Mesothelial cell of epicardium (in vitro differentiated cells): ENCODE results near the gene CD70. TPM values are rescaled to one million over a fixed set of nuclear protein-coding genes. Genes with fewer than 3 reads are reported as not detected.
"Not testable (repeated sequence)": the region's sequence is repeated elsewhere in the genome, so short reads cannot be mapped to it uniquely, and the experiment has no call there.

ENCODE experiments used
- DNase-seq, 2 experiments: peaks; one replicate each; pipeline ENCODE4 v3.0.0; 2021; ENCODE audit warnings: low spot score in 2 of 2; ENCODE audit not compliant: unreplicated experiment in 2 of 2
- H3K27ac Mint-ChIP-seq: 2 replicates; pipeline ENCODE4 v1.8.0; 2021; ENCODE audit warnings: mixed read lengths
- H3K27me3 Mint-ChIP-seq: 2 replicates; pipeline ENCODE4 v1.8.0; 2021; ENCODE audit warnings: low read depth, mixed read lengths
- H3K36me3 Mint-ChIP-seq: 2 replicates; pipeline ENCODE4 v1.8.0; 2021; ENCODE audit warnings: mixed read lengths
- H3K4me1 Mint-ChIP-seq: 2 replicates; pipeline ENCODE4 v1.8.0; 2021; ENCODE audit warnings: mixed read lengths
- H3K4me3 Mint-ChIP-seq: 2 replicates; pipeline ENCODE4 v1.8.0; 2021; ENCODE audit warnings: mild to moderate bottlenecking, moderate library complexity, mixed read lengths
- H3K9me3 Mint-ChIP-seq: 2 replicates; pipeline ENCODE4 v1.8.0; 2021; ENCODE audit warnings: mixed read lengths
- CTCF ChIP-seq: fragments of 200-600 bp; sonication (generic); IDR thresholded peaks from one replicate; pipeline ENCODE4 v1.5.0; 2021; ENCODE audit warnings: antibody characterized with exemption; ENCODE audit not compliant: unreplicated experiment
- total RNA-seq: library from RNA; stranded (reverse); gene quantifications from 3 replicates; pipeline ENCODE4 v1.2.1, GENCODE V29; 2021

The CD70 gene
- total RNA-seq, 1 donor from 2014 or later = not detected

- TF ChIP-seq CTCF = no peak
- Mint-ChIP-seq H3K36me3 (no peaks in the 10 kb centered on the region), H3K4me1 (no peaks in the 10 kb centered on the region)
Measured at GRCh38 chr19:6604906-6605305, 14.0 kb upstream of the CD70 start.

GRCh38 chr19:6602729-6603114 lies 11.8 kb upstream of the CD70 start:
- no peak for DNase-seq
- peaks cover 4% of the 10 kb centered on the region for H3K4me1 Mint-ChIP-seq
- H3K9me3 Mint-ChIP-seq = peaks cover 25% of the 10 kb centered on the region
- H3K4me3 Mint-ChIP-seq = no peak overlapping the region
- no peaks in the 10 kb centered on the region for H3K36me3 Mint-ChIP-seq
- peaks cover 8% of the 10 kb centered on the region for H3K27me3 Mint-ChIP-seq
- no peak for TF ChIP-seq CTCF
- H3K27ac Mint-ChIP-seq = no peak overlapping the region

More at GRCh38 chr19:6604906-6605305, 14.0 kb upstream of the CD70 start:
- H3K27me3 Mint-ChIP-seq = peaks cover 5% of the 10 kb centered on the region
- H3K27ac Mint-ChIP-seq = no peak overlapping the region
- H3K9me3 Mint-ChIP-seq = peaks cover 18% of the 10 kb centered on the region
- no peak for DNase-seq
- no peak overlapping the region for H3K4me3 Mint-ChIP-seq

GRCh38 chr19:6601537-6602052 lies 10.6 kb upstream of the CD70 start:
- DNase-seq, H3K27me3 Mint-ChIP-seq, H3K4me3 Mint-ChIP-seq, H3K4me1 Mint-ChIP-seq, H3K36me3 Mint-ChIP-seq, H3K27ac Mint-ChIP-seq: not testable (repeated sequence)
- H3K9me3 Mint-ChIP-seq = peaks cover 29% of the 10 kb centered on the region

GRCh38 chr19:6600951-6601536 lies 10.1 kb upstream of the CD70 start:
- not testable (repeated sequence) for H3K4me1 Mint-ChIP-seq, H3K27ac Mint-ChIP-seq, H3K36me3 Mint-ChIP-seq, H3K4me3 Mint-ChIP-seq, DNase-seq, H3K27me3 Mint-ChIP-seq
- H3K9me3 Mint-ChIP-seq = peaks cover 29% of the 10 kb centered on the region

GRCh38 chr19:6599866-6600454 lies 9.0 kb upstream of the CD70 start:
- no peaks in the 10 kb centered on the region for H3K36me3 Mint-ChIP-seq
- DNase-seq = no peak
- H3K4me1 Mint-ChIP-seq = peaks cover 4% of the 10 kb centered on the region
- H3K27ac Mint-ChIP-seq = no peak overlapping the region
- H3K4me3 Mint-ChIP-seq = no peak overlapping the region
- peaks cover 8% of the 10 kb centered on the region for H3K27me3 Mint-ChIP-seq
- peaks cover 29% of the 10 kb centered on the region for H3K9me3 Mint-ChIP-seq
- no peak for TF ChIP-seq CTCF

- peaks cover 25% of the 10 kb centered on the region for H3K9me3 Mint-ChIP-seq
- DNase-seq, H3K4me3 Mint-ChIP-seq, H3K4me1 Mint-ChIP-seq, H3K27ac Mint-ChIP-seq, H3K36me3 Mint-ChIP-seq: not testable (repeated sequence)
- H3K27me3 Mint-ChIP-seq = peaks cover 18% of the 10 kb centered on the region
Measured at GRCh38 chr19:6598254-6598892, 7.4 kb upstream of the CD70 start.

GRCh38 chr19:6597471-6598253 lies 6.7 kb upstream of the CD70 start:
- H3K27ac Mint-ChIP-seq, H3K4me1 Mint-ChIP-seq, DNase-seq, H3K36me3 Mint-ChIP-seq, H3K4me3 Mint-ChIP-seq: not testable (repeated sequence)
- Mint-ChIP-seq H3K9me3 (peaks cover 25% of the 10 kb centered on the region), H3K27me3 (peaks cover 23% of the 10 kb centered on the region)
